Natural killer cell (primary cell): ENCODE data around the gene COL27A1. TPM values are rescaled to one million over a fixed set of nuclear protein-coding genes. Genes with fewer than 3 reads are reported as not detected.

Experiments
- ATAC-seq, 3 donors: fragments of 150-1000 bp in 2 of 3; fragments of 200-7000 bp in 1 of 3; cut with Tn5 transposase; 1 replicate in 1 of 3; 2 replicates in 2 of 3; pipeline ENCODE4 v1.10.0; 2021; ENCODE audit warnings: mild to moderate bottlenecking in 2 of 3, moderate library complexity in 2 of 3
- DNase-seq, 2 donors: peaks; one replicate each; pipeline versions ENCODE4 v3.0.0 to v3.0.0-alpha.2; 2013 to 2021; ENCODE audit warnings: mixed read lengths in 1 of 2
- H3K27ac ChIP-seq: one replicate; pipeline ENCODE4 v1.5.1; 2013; ENCODE audit warnings: mild to moderate bottlenecking, low read length
- H3K27me3 ChIP-seq: one replicate; pipeline ENCODE4 v1.6.1; 2013; ENCODE audit warnings: low read length; ENCODE audit not compliant: control insufficient read depth, insufficient read depth
- H3K36me3 ChIP-seq: one replicate; pipeline ENCODE4 v1.6.1; 2013; ENCODE audit warnings: low read length; ENCODE audit not compliant: control insufficient read depth, insufficient read depth
- H3K4me1 ChIP-seq: one replicate; pipeline ENCODE4 v1.6.1; 2013; ENCODE audit warnings: low read length; ENCODE audit not compliant: control insufficient read depth, insufficient read depth
- H3K4me3 ChIP-seq: one replicate; pipeline ENCODE4 v1.5.1; 2013; ENCODE audit warnings: low read length
- H3K9me3 ChIP-seq: one replicate; pipeline ENCODE4 v1.6.1; 2013; ENCODE audit warnings: low read length; ENCODE audit not compliant: control insufficient read depth, insufficient read depth
- H3K27ac Mint-ChIP-seq, 2 donors: one replicate each; pipeline ENCODE4 v1.8.0; 2022; ENCODE audit warnings: mild to moderate bottlenecking in 2 of 2, mixed read lengths in 2 of 2, moderate library complexity in 1 of 2
- H3K27me3 Mint-ChIP-seq, 2 donors: one replicate each; pipeline ENCODE4 v1.8.0; 2022; ENCODE audit warnings: low read depth in 2 of 2, mixed read lengths in 2 of 2
- H3K36me3 Mint-ChIP-seq: one replicate; pipeline ENCODE4 v1.8.0; 2022; ENCODE audit warnings: mixed read lengths
- H3K4me1 Mint-ChIP-seq, 2 donors: one replicate each; pipeline ENCODE4 v1.8.0; 2022; ENCODE audit warnings: mixed read lengths in 2 of 2
- H3K4me3 Mint-ChIP-seq: one replicate; pipeline ENCODE4 v1.8.0; 2022; ENCODE audit warnings: mild to moderate bottlenecking, moderate library complexity, mixed read lengths
- H3K9me3 Mint-ChIP-seq, 2 donors: one replicate each; pipeline ENCODE4 v1.8.0; 2022; ENCODE audit warnings: mixed read lengths in 2 of 2
- WGBS: methylation state at CpG from one replicate; pipeline ENCODE4 v1.1.7; 2013; ENCODE audit warnings: missing lambda C conversion rate; ENCODE audit not compliant: insufficient coverage; 5-methylcytosine and 5-hydroxymethylcytosine counted together
- intact Hi-C: fragments of 100-400 bp; cut with micrococcal nuclease; formaldehyde crosslinking; loops from one replicate; pipeline ENCODE4 v1.14.2; 2022
- total RNA-seq, 4 donors: library from RNA; stranded (reverse); fragments of 120-200 nt in 1 of 4; gene quantifications; one replicate each; pipeline versions ENCODE4 v1.2.3 to v1.2.4, GENCODE V29; 2013 to 2022
- TF ChIP-seq, protein P1 (sequence below): fragments of 200-600 bp; IDR thresholded peaks from one replicate; pipeline ENCODE4 v1.8.0; 2022; ENCODE audit warnings: antibody characterized with exemption

COL27A1 gene
- total RNA-seq, 3 donors from 2014 or later (not counting 1 experiment from before 2014, with no cell fraction given) = not detected

DNA sequence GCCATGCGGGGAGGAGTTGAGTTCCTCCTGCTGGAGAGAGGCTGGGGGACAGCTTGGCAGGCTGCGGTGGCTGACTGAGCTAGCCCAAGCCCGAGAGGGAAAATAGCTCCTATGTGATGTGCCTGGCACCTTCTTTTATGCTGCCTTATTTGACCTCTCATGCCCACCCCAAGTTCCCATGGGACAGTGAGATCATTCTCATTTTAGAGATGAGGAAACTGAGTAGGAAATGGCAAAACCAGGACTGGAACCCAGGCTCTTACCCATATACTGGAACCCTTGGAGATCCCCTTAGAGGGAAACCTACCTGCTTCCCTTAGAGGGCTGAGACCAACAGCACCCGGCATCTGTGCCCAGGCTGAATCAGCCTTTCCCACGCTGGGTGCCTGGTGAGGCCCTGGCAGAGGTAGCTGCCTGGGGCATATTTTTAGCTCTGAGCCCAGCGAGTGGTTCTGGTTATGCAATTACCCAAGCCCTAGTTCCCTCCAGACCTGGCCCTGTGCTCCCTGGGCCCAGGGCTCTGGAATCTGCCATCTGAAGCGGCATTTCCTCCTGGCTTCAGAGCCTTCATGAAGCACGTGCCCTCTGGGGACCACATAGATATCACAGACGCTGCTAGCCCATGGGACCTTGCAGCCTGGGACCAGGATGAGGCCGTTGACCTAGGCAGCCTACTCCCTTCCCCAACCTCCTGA, 23.6 kb downstream of the COL27A1 start:
- DNase-seq (no peak), ATAC-seq (no peak)
- Histone ChIP-seq H3K27me3 (no peaks in the 10 kb centered on the region), H3K27ac (no peak overlapping the region), H3K4me3 (no peak overlapping the region), H3K4me1 (no peaks in the 10 kb centered on the region), H3K9me3 (no peaks in the 10 kb centered on the region), H3K36me3 (no peaks in the 10 kb centered on the region)
- TF ChIP-seq, protein P1, sequence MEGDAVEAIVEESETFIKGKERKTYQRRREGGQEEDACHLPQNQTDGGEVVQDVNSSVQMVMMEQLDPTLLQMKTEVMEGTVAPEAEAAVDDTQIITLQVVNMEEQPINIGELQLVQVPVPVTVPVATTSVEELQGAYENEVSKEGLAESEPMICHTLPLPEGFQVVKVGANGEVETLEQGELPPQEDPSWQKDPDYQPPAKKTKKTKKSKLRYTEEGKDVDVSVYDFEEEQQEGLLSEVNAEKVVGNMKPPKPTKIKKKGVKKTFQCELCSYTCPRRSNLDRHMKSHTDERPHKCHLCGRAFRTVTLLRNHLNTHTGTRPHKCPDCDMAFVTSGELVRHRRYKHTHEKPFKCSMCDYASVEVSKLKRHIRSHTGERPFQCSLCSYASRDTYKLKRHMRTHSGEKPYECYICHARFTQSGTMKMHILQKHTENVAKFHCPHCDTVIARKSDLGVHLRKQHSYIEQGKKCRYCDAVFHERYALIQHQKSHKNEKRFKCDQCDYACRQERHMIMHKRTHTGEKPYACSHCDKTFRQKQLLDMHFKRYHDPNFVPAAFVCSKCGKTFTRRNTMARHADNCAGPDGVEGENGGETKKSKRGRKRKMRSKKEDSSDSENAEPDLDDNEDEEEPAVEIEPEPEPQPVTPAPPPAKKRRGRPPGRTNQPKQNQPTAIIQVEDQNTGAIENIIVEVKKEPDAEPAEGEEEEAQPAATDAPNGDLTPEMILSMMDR = no peak
- no peaks in the 10 kb centered on the region for H3K4me1 Mint-ChIP-seq
- WGBS = 82% methylated on average over 10 of the region's 10 CpGs
- no peak overlapping the region for H3K4me3 Mint-ChIP-seq
- intact Hi-C loops = no loop called here
- no peaks in the 10 kb centered on the region for H3K36me3 Mint-ChIP-seq
- H3K27ac Mint-ChIP-seq = no peak overlapping the region
- H3K27me3 Mint-ChIP-seq = peaks cover 0 to 9% of the 10 kb centered on the region in 2 donors
- H3K9me3 Mint-ChIP-seq = no peaks in the 10 kb centered on the region

DNA sequence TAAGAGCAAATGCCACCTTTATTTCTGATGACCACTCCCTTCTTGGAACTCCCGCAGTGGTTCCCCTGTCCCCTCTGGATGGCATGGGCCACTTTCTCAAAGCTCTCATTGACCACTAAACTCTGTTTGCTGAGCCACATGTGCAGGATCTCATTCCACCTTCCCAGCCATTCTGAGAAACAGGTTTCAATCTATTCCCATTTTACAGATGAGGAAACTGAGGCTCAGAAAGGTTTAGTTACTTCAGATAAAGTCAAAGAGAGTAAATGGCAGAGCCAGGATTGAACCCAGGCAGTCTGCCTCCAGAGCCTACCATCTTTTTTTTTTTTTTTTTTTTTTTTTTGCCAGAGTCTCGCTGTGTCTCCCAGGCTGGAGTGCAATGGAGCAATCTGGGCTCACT, 24.2 kb downstream of the COL27A1 start:
- H3K4me3 ChIP-seq = no peak overlapping the region
- no peaks in the 10 kb centered on the region for H3K36me3 ChIP-seq
- H3K4me1 ChIP-seq = no peaks in the 10 kb centered on the region
- 100% methylated on average over 2 of the region's 2 CpGs for WGBS
- TF ChIP-seq, protein P1 = no peak
- H3K27ac ChIP-seq = no peak overlapping the region
- ATAC-seq (no peak), DNase-seq (no peak)
- no peaks in the 10 kb centered on the region for H3K27me3 ChIP-seq
- Mint-ChIP-seq H3K27me3 (peaks cover 0 to 9% of the 10 kb centered on the region in 2 donors), H3K4me3 (no peak overlapping the region), H3K4me1 (no peaks in the 10 kb centered on the region), H3K36me3 (no peaks in the 10 kb centered on the region), H3K27ac (no peak overlapping the region), H3K9me3 (no peaks in the 10 kb centered on the region)
- H3K9me3 ChIP-seq = no peaks in the 10 kb centered on the region
- intact Hi-C loops = no loop called here

DNA sequence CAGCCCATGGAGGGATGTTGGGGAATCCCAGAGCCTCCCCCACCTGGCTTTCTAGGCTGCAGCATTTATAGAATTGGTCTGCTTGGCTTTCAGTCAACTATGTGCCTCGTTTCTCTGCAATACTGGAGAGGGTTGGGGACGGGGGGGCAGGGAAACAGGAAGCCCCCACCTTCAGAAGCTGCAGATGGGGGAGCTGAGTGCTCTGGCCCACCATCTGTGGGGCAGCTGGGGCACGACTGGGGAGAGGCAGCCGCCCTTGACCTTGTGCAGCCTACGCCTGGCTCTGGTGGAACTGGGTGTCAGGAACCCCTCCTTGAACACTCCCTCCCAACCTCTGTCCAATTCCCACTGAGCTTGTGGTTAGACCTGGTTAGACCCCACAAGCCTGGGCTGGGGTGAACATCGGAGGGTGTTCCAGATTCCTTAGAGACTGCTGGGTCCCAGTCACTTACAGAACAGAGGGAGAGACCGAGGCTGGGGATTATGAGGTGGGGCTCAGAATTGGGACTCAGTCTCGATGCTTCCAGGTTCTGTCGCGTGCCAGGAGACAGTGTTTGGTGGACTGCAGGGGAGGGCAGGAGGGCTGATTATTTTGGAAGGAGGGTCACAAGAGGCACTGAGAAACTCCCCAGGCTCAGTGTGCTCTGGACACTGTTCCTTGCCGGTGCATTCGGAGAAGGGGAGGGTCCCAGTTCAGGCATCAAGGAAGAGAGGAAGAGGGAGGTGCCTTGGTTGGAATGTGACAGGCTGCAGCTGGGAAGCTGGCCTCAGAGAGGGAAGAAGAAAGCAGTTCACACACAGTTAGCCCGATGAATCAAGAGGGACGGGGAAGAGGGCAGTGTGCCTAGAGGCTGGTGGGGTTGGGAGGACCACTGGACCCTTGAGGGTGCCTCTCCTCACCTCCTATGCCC, 25.6 kb downstream of the COL27A1 start:
- no peaks in the 10 kb centered on the region for H3K9me3 Mint-ChIP-seq
- ATAC-seq (no peak), DNase-seq (no peak)
- Histone ChIP-seq H3K27ac (no peak overlapping the region), H3K36me3 (no peaks in the 10 kb centered on the region), H3K4me3 (no peak overlapping the region), H3K4me1 (no peaks in the 10 kb centered on the region), H3K27me3 (no peaks in the 10 kb centered on the region), H3K9me3 (no peaks in the 10 kb centered on the region)
- H3K36me3 Mint-ChIP-seq = no peaks in the 10 kb centered on the region
- intact Hi-C loops = no loop called here
- H3K4me1 Mint-ChIP-seq = no peaks in the 10 kb centered on the region
- WGBS = 59% methylated on average over 13 of the region's 14 CpGs
- no peak overlapping the region for H3K27ac Mint-ChIP-seq
- H3K27me3 Mint-ChIP-seq = peaks cover 0 to 9% of the 10 kb centered on the region in 2 donors
- TF ChIP-seq, protein P1 = no peak
- H3K4me3 Mint-ChIP-seq = no peak overlapping the region
